Astrocyte of the spinal cord (primary cell): ENCODE measurements around the gene ESRRG.

Experiments
- DNase-seq: peaks from one replicate; pipeline ENCODE4 v3.0.0; 2011; ENCODE audit warnings: low read depth, low spot score
- H3K4me3 ChIP-seq: 2 replicates; pipeline ENCODE4 v1.5.1; 2011; ENCODE audit warnings: low read depth, mild to moderate bottlenecking, low read length, moderate library complexity
- CTCF ChIP-seq: IDR thresholded peaks from 2 replicates; pipeline ENCODE4 v1.5.1; 2012; ENCODE audit warnings: low read depth, mild to moderate bottlenecking, low read length, inconsistent platforms
- in situ Hi-C: cut with HindIII; loops from 2 replicates; pipeline ENCODE4 v1.10.0; 2017; ENCODE audit warnings: low sequenced_read_pairs

Gene ESRRG

GRCh38 chr1:216554934-216555333 is 168.3 kb downstream of the ESRRG start:
- no peak for TF ChIP-seq CTCF
- DNase-seq = peak; percentile 24
- H3K4me3 ChIP-seq = no peak overlapping the region
- in situ Hi-C loops = no loop called here

DNA sequence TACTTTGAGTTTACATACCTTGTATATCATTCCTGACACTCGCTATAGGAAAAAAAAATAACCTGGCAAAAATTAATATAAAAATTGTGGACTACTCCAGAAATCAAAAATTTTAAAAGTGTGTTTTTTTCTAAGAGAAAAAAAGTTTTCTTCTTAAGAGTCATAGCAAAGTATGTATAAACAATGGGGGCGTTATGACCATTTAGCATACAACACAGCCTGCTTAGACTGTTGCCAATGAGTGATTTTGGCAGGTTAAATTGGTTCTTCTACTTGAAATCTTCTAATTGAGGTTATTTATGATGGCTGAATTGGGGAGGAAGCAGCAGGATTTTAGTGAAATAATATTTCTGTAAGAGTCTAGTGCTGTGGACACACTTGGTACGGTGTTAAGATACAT is 169.5 kb downstream of the ESRRG start:
- no peak for TF ChIP-seq CTCF
- H3K4me3 ChIP-seq = no peak overlapping the region
- no peak for DNase-seq
- in situ Hi-C loops = no loop called here

GRCh38 chr1:216553040-216553439 is 170.2 kb downstream of the ESRRG start:
- no peak for TF ChIP-seq CTCF
- no peak overlapping the region for H3K4me3 ChIP-seq
- DNase-seq = no peak
- in situ Hi-C loops = no loop called here

- H3K4me3 ChIP-seq = no peak overlapping the region
- TF ChIP-seq CTCF = no peak
- in situ Hi-C loops = no loop called here
- DNase-seq = no peak
Measured at GRCh38 chr1:216549796-216550195, 173.4 kb downstream of the ESRRG start.

DNA sequence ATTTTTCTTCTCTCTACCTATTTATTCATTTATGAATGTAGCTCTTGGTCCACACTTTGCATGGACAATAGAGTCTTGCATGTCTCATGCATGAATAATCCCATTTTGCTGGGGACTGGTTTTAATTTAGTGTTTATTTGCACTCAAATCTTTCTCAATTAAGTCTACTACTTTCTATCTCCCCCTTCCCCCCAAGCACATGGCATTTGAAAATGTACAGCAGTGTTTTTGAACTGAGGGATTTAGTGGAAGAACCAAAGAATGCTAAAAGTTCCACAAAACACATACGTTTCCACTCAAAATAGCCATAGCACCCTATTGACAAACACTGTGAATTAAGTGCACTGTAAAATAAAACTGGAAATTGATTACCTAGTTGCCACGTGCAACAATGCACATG is 180.5 kb downstream of the ESRRG start:
- DNase-seq = no peak
- H3K4me3 ChIP-seq = no peak overlapping the region
- TF ChIP-seq CTCF = no peak
- in situ Hi-C loops = no loop called here

DNA sequence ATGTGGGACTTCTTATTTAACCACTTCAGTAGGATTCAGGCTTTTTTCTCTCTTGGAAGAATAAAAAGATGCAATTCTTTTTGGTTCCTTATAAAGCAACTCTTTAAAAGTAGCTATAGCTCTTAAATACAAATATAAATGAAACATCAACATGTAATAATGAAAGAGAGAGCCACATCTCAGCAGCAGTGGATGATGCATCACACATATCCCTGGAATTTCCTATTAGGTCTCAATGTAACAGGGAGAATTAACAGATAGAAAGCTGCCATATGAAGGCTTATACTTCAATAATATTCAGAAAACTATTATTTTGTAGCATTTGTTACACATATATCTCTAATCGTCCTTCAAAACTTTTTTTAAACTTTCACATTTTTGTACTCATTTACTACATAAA is 181.0 kb downstream of the ESRRG start:
- in situ Hi-C loops = no loop called here
- TF ChIP-seq CTCF = no peak
- no peak for DNase-seq
- no peak overlapping the region for H3K4me3 ChIP-seq

GRCh38 chr1:216535751-216536150 is 187.5 kb downstream of the ESRRG start:
- in situ Hi-C loops = no loop called here
- DNase-seq = no peak
- no peak for TF ChIP-seq CTCF
- no peak overlapping the region for H3K4me3 ChIP-seq
